Measurements from ENCODE around the gene GRIK4. TPM values are rescaled to one million over a fixed set of nuclear protein-coding genes. Genes with fewer than 3 reads are reported as not detected.

GRIK4 gene
- total RNA-seq, 6 experiments from 2014 or later, result 0.07 to 0.11 TPM; not detected in 4

- Histone ChIP-seq H3K27me3 (no peaks in the 10 kb centered on the region), H3K36me3 (no peaks in the 10 kb centered on the region), H3K27ac (no peak overlapping the region), H3K4me1 (no peaks in the 10 kb centered on the region), H3K4me3 (no peak overlapping the region), H3K9me3 (no peaks in the 10 kb centered on the region)
- WGBS (ENCODE audit: insufficient coverage, low coverage, low lambda C conversion rate, missing lambda C conversion rate), result 58% methylated on average over 7 of the region's 7 CpGs
- ATAC-seq (no peak), DNase-seq (no peak)
- TF ChIP-seq CTCF (IDR thresholded peaks at IDR 0.05), result no peak
- no peak for TF ChIP-seq POLR2A (IDR thresholded peaks at IDR 0.05)
- intact Hi-C loops (cut with DNase I), result no loop called here
These were observed 175.0 kb downstream of the GRIK4 start for GRCh38 chr11:120686516-120686915.

GRCh38 chr11:120688163-120688562 lies 176.6 kb downstream of the GRIK4 start:
- ATAC-seq (no peak), DNase-seq (no peak)
- no peak for TF ChIP-seq POLR2A (IDR thresholded peaks at IDR 0.05)
- TF ChIP-seq CTCF (IDR thresholded peaks at IDR 0.05), result no peak
- H3K4me3 ChIP-seq, result no peak overlapping the region
- H3K9me3 ChIP-seq, result no peaks in the 10 kb centered on the region
- 67% methylated on average over 1 of the region's 1 CpG for WGBS (ENCODE audit: insufficient coverage, low coverage, low lambda C conversion rate, missing lambda C conversion rate)
- H3K36me3 ChIP-seq, result no peaks in the 10 kb centered on the region
- no peaks in the 10 kb centered on the region for H3K27me3 ChIP-seq
- H3K4me1 ChIP-seq, result no peaks in the 10 kb centered on the region
- intact Hi-C loops (cut with DNase I), result no loop called here
- H3K27ac ChIP-seq, result no peak overlapping the region

GRCh38 chr11:120689596-120690275 lies 178.2 kb downstream of the GRIK4 start:
- Histone ChIP-seq H3K9me3 (no peaks in the 10 kb centered on the region), H3K27ac (no peak overlapping the region), H3K36me3 (no peaks in the 10 kb centered on the region), H3K4me1 (no peaks in the 10 kb centered on the region), H3K4me3 (no peak overlapping the region), H3K27me3 (no peaks in the 10 kb centered on the region)
- TF ChIP-seq CTCF (IDR thresholded peaks at IDR 0.05), result no peak
- no peak for TF ChIP-seq POLR2A (IDR thresholded peaks at IDR 0.05)
- intact Hi-C loops (cut with DNase I), result no loop called here
- ATAC-seq, result no peak
- 67% methylated on average over 7 of the region's 7 CpGs for WGBS (ENCODE audit: insufficient coverage, low coverage, low lambda C conversion rate, missing lambda C conversion rate)
- no peak for DNase-seq

- WGBS (ENCODE audit: insufficient coverage, low coverage, low lambda C conversion rate, missing lambda C conversion rate), result 67% methylated on average over 1 of the region's 5 CpGs
- ATAC-seq (no peak), DNase-seq (no peak)
- H3K9me3 ChIP-seq, result no peaks in the 10 kb centered on the region
- intact Hi-C loops (cut with DNase I), result no loop called here
- TF ChIP-seq CTCF (IDR thresholded peaks at IDR 0.05), result no peak
- no peak for TF ChIP-seq POLR2A (IDR thresholded peaks at IDR 0.05)
- no peaks in the 10 kb centered on the region for H3K27me3 ChIP-seq
- no peaks in the 10 kb centered on the region for H3K4me1 ChIP-seq
- H3K27ac ChIP-seq, result no peak overlapping the region
- H3K4me3 ChIP-seq, result no peak overlapping the region
- no peaks in the 10 kb centered on the region for H3K36me3 ChIP-seq
These were observed 178.9 kb downstream of the GRIK4 start for GRCh38 chr11:120690406-120690805.
